Fibroblast of the aortic adventitia (primary cell): ENCODE results near the gene NRP1. TPM values are rescaled to one million over a fixed set of nuclear protein-coding genes. Genes with fewer than 3 reads are reported as not detected.

Experiments
- DNase-seq: peaks from one replicate; pipeline ENCODE4 v3.0.0-alpha.2; 2010; ENCODE audit warnings: low read depth
- H3K4me3 ChIP-seq: 2 replicates; pipeline ENCODE4 v1.5.1; 2011; ENCODE audit warnings: low read depth, mild to moderate bottlenecking, control low read depth, low read length, moderate library complexity
- CTCF ChIP-seq: IDR thresholded peaks from 2 replicates; pipeline ENCODE4 v1.5.1; 2011; ENCODE audit warnings: mild to moderate bottlenecking, low read length, control low read depth, inconsistent platforms; ENCODE audit not compliant: insufficient read depth
- total RNA-seq: library from RNA; depleted of rRNA; stranded (reverse); fragments of >200 nt; gene quantifications from 2 replicates; pipeline ENCODE4 v1.2.3, GENCODE V29; 2012; ENCODE audit warnings: low replicate concordance

The NRP1 gene
- total RNA-seq, 1 donor: 455 TPM

- no peak for TF ChIP-seq CTCF
- no peak overlapping the region for H3K4me3 ChIP-seq
- peak; percentile 51 for DNase-seq
Observed at GRCh38 chr10:33150146-33150545, 184.3 kb downstream of the NRP1 start.

GRCh38 chr10:33147013-33147310 lies 187.5 kb downstream of the NRP1 start:
- DNase-seq: no peak
- no peak overlapping the region for H3K4me3 ChIP-seq
- TF ChIP-seq CTCF: no peak

- TF ChIP-seq CTCF: no peak
- H3K4me3 ChIP-seq: no peak overlapping the region
Observed at GRCh38 chr10:33146189-33147012, 188.1 kb downstream of the NRP1 start.

GRCh38 chr10:33145451-33146188 lies 188.8 kb downstream of the NRP1 start:
- no peak for DNase-seq
- TF ChIP-seq CTCF: no peak
- H3K4me3 ChIP-seq: no peak overlapping the region

More at GRCh38 chr10:33146189-33147012, 188.1 kb downstream of the NRP1 start:
- no peak for DNase-seq

- no peak for TF ChIP-seq CTCF
- DNase-seq: peak; percentile 75
Observed at GRCh38 chr10:33143160-33143728, 191.2 kb downstream of the NRP1 start.

GRCh38 chr10:33142295-33142694 lies 192.2 kb downstream of the NRP1 start:
- no peak for TF ChIP-seq CTCF
- DNase-seq: peak; percentile 54
- no peak overlapping the region for H3K4me3 ChIP-seq

More at GRCh38 chr10:33143160-33143728, 191.2 kb downstream of the NRP1 start:
- H3K4me3 ChIP-seq: no peak overlapping the region
